Kidney (tissue), 22 donors: ENCODE data around the gene OR6P1. TPM values are rescaled to one million over a fixed set of nuclear protein-coding genes. Genes with fewer than 3 reads are reported as not detected.

ENCODE experiments used
- DNase-seq, 5 donors: peaks; one replicate each; pipeline ENCODE4 v3.0.0-alpha.2; 2013 to 2020
- FAIRE-seq: peaks from 2 replicates; lab custom pipeline; 2012; peaks lifted over from hg19 to GRCh38; lab: Jason Lieb, UNC
- H3K27ac ChIP-seq, 2 donors: one replicate each; pipeline ENCODE4 v1.7.0; 2013; ENCODE audit warnings: low read depth in 2 of 2, low read length in 2 of 2, inconsistent platforms in 1 of 2
- H3K27me3 ChIP-seq: one replicate; pipeline ENCODE4 v1.7.1; 2013; ENCODE audit warnings: low read length, inconsistent platforms; ENCODE audit not compliant: control insufficient read depth, insufficient read depth
- H3K36me3 ChIP-seq, 3 donors: one replicate each; pipeline versions ENCODE4 v1.7.0 to v1.7.1; 2013; ENCODE audit warnings: low read length in 3 of 3, control low read depth in 1 of 3, inconsistent platforms in 1 of 3; ENCODE audit not compliant: insufficient read depth in 3 of 3, control insufficient read depth in 2 of 3
- H3K4me1 ChIP-seq, 3 donors: one replicate each; pipeline versions ENCODE4 v1.7.0 to v1.7.1; 2013; ENCODE audit warnings: low read length in 3 of 3, inconsistent platforms in 1 of 3, low read depth in 1 of 3; ENCODE audit not compliant: control insufficient read depth in 2 of 3, insufficient read depth in 2 of 3
- H3K4me3 ChIP-seq, 3 donors: one replicate each; pipeline versions ENCODE4 v1.7.0 to v1.8.1; 2013; ENCODE audit warnings: low read length in 3 of 3, control low read depth in 1 of 3, inconsistent platforms in 1 of 3
- H3K9ac ChIP-seq, 3 donors: one replicate each; pipeline versions ENCODE4 v1.7.0 to v1.7.1; 2013; ENCODE audit warnings: low read length in 3 of 3, control low read depth in 1 of 3, inconsistent platforms in 1 of 3
- H3K9me3 ChIP-seq, 3 donors: one replicate each; pipeline versions ENCODE4 v1.7.0 to v1.7.1; 2013; ENCODE audit warnings: low read length in 3 of 3, control low read depth in 1 of 3, inconsistent platforms in 1 of 3; ENCODE audit not compliant: control insufficient read depth in 2 of 3, insufficient read depth in 1 of 3
- CTCF ChIP-seq: IDR thresholded peaks from 3 replicates; pipeline ENCODE4 v1.5.1; 2012; ENCODE audit warnings: mild to moderate bottlenecking, moderate library complexity, borderline replicate concordance; ENCODE audit not compliant: insufficient read depth; ENCODE audit errors: extremely low read depth
- intact Hi-C: fragments of 100-400 bp; cut with DNase I; formaldehyde crosslinking; loops from one replicate; pipeline ENCODE4 v1.11.1; 2022
- long read RNA-seq, 10 donors: library from polyadenylated mRNA in 1 of 10; unstranded in 1 of 10; transcript quantifications; one replicate each; pipeline ENCODE4 v2.0.0 and lab custom pipeline, GENCODE V29; 2021 to 2026
- polyA plus RNA-seq: library from polyadenylated mRNA; stranded (reverse); fragments of 350-450 nt; fragmentation: Illumina TruSeq; extraction: RNeasy Lipid Tissue Mini Kit (QIAGEN cat#74804); gene quantifications from one replicate; pipeline ENCODE4 v1.2.3, GENCODE V29; 2014; ENCODE audit warnings: low read depth, low replicate concordance; ENCODE audit not compliant: insufficient read depth
- total RNA-seq: library from RNA; stranded (reverse); fragmentation: NEBNext Ultra II Directional; extraction: Animal tissue kit (Norgen Biotek cat#: 25700); gene quantifications from one replicate; pipeline ENCODE4 v1.2.1, GENCODE V29; 2021
- donor health status: control.
- donor health status: control.
- donor health status: control.
- donor health status: control.
- donor health status: control.
- donor health status: DM: yes; HTN: yes; CAD: no.
- donor health status: Normal renal cell carcinoma (clear cell type).

Gene OR6P1
- total RNA-seq (not detected), polyA plus RNA-seq (not detected)
- long read RNA-seq, donor 1 = 0 reads
- long read RNA-seq, donor 2 = 0 reads
- long read RNA-seq, donor 3 = 0 reads
- long read RNA-seq, donor 4 = 0 reads
- long read RNA-seq, donor 5 = 0 reads
- long read RNA-seq, donor 6 = 0 reads
- long read RNA-seq, donor 7 = 0 reads
- long read RNA-seq, donor 8 = 0 reads
- long read RNA-seq, donor 9 = 0 reads
- long read RNA-seq, donor 10 = 0 reads

GRCh38 chr1:158570480-158570879 lies at the start of gene OR6P1:
OR6P1 (minus strand) TSS chr1:158570580; CDS start chr1:158563604, 6,976 bp downstream.
- no peaks in the 10 kb centered on the region for H3K9me3 ChIP-seq
- H3K27me3 ChIP-seq = no peaks in the 10 kb centered on the region
- no peaks in the 10 kb centered on the region for H3K4me1 ChIP-seq
- intact Hi-C loops = no loop called here
- no peak for DNase-seq
- no peak within 1 kb of the TSS for H3K9ac ChIP-seq
- FAIRE-seq = no peak
- no peak for TF ChIP-seq CTCF
- H3K36me3 ChIP-seq = no peaks in the 10 kb centered on the region
- no peak within 1 kb of the TSS for H3K27ac ChIP-seq
- H3K4me3 ChIP-seq = no peak within 1 kb of the TSS

GRCh38 chr1:158613764-158614163 lies 43.4 kb upstream of the OR6P1 start:
- intact Hi-C loops = no loop called here
- no peak overlapping the region for H3K9ac ChIP-seq
- no peak for TF ChIP-seq CTCF
- no peak overlapping the region for H3K27ac ChIP-seq
- FAIRE-seq = no peak
- no peaks in the 10 kb centered on the region for H3K27me3 ChIP-seq
- H3K4me1 ChIP-seq = no peaks in the 10 kb centered on the region
- DNase-seq = no peak
- no peaks in the 10 kb centered on the region for H3K9me3 ChIP-seq
- H3K36me3 ChIP-seq = no peaks in the 10 kb centered on the region
- H3K4me3 ChIP-seq = no peak overlapping the region

GRCh38 chr1:158611916-158612315 lies 41.5 kb upstream of the OR6P1 start:
- H3K9me3 ChIP-seq = no peaks in the 10 kb centered on the region
- no peak overlapping the region for H3K4me3 ChIP-seq
- no peak overlapping the region for H3K27ac ChIP-seq
- no peak for TF ChIP-seq CTCF
- intact Hi-C loops = no loop called here
- DNase-seq (no peak), FAIRE-seq (no peak)
- no peaks in the 10 kb centered on the region for H3K36me3 ChIP-seq
- H3K27me3 ChIP-seq = no peaks in the 10 kb centered on the region
- H3K9ac ChIP-seq = no peak overlapping the region
- no peaks in the 10 kb centered on the region for H3K4me1 ChIP-seq

GRCh38 chr1:158607296-158607695 lies 36.9 kb upstream of the OR6P1 start:
- TF ChIP-seq CTCF = no peak
- H3K9me3 ChIP-seq = no peaks in the 10 kb centered on the region

More at GRCh38 chr1:158607296-158607695, 36.9 kb upstream of the OR6P1 start:
- FAIRE-seq (no peak), DNase-seq (no peak)
- Histone ChIP-seq H3K27me3 (no peaks in the 10 kb centered on the region), H3K9ac (no peak overlapping the region), H3K4me3 (no peak overlapping the region), H3K27ac (no peak overlapping the region), H3K36me3 (no peaks in the 10 kb centered on the region), H3K4me1 (no peaks in the 10 kb centered on the region)
- intact Hi-C loops = no loop called here
